ENCODE measurements around the gene KAT6B. TPM values are rescaled to one million over a fixed set of nuclear protein-coding genes. Genes with fewer than 3 reads are reported as not detected.

Gene KAT6B
- total RNA-seq, 4 donors from 2014 or later, result 12.0 to 37.7 (median 21.6) TPM

DNA sequence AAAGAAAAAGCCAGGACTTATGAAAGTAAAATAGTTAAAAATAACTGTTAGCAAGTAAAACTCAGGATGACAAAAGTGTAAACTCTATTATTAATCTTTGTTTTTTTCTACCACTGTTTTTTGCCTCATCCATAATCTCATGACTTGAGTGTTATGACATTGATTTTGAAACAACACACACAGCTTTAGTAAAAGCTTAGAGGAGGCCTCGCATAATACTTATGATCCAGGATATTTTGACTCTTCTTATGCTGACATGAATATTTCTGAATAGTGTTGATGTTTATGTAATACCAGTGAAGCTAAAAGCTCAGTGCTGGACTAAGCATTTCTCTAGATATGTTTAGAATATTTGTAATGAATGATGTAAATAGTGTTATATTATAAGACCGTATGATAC, 10.5 kb downstream of the KAT6B start:
- ATAC-seq (peak in 1 of 2 donors; percentile 61), DNase-seq (no peak)
- in situ Hi-C loops (cut with MboI; ENCODE audit: low sequenced_read_pairs in 4 of 4), result loop anchor here in 1 of 4 donors (10.0 kb wide), 1 partner anchor 388 kb away; no protein-coding TSS in a partner anchor
- intact Hi-C loops (cut with DNase I; ENCODE audit: low total_unique reads), result no loop called here
- Histone ChIP-seq H3K27me3 (no peaks in the 10 kb centered on the region), H3K4me1 (peaks cover 69 to 84% of the 10 kb centered on the region in 2 donors), H3K36me3 (no peaks in the 10 kb centered on the region), H3K4me3 (no peak overlapping the region), H3K27ac (peak overlapping the region; percentile 45 to 72 (median 52)), H3K9me3 (no peaks in the 10 kb centered on the region)
- TF ChIP-seq, protein P1, sequence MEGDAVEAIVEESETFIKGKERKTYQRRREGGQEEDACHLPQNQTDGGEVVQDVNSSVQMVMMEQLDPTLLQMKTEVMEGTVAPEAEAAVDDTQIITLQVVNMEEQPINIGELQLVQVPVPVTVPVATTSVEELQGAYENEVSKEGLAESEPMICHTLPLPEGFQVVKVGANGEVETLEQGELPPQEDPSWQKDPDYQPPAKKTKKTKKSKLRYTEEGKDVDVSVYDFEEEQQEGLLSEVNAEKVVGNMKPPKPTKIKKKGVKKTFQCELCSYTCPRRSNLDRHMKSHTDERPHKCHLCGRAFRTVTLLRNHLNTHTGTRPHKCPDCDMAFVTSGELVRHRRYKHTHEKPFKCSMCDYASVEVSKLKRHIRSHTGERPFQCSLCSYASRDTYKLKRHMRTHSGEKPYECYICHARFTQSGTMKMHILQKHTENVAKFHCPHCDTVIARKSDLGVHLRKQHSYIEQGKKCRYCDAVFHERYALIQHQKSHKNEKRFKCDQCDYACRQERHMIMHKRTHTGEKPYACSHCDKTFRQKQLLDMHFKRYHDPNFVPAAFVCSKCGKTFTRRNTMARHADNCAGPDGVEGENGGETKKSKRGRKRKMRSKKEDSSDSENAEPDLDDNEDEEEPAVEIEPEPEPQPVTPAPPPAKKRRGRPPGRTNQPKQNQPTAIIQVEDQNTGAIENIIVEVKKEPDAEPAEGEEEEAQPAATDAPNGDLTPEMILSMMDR (IDR thresholded peaks at IDR 0.05 in 4 of 5, conservative IDR thresholded peaks at IDR 0.05 in 1 of 5), result no peak
- TF ChIP-seq POLR2A (IDR thresholded peaks at IDR 0.05), result no peak

DNA sequence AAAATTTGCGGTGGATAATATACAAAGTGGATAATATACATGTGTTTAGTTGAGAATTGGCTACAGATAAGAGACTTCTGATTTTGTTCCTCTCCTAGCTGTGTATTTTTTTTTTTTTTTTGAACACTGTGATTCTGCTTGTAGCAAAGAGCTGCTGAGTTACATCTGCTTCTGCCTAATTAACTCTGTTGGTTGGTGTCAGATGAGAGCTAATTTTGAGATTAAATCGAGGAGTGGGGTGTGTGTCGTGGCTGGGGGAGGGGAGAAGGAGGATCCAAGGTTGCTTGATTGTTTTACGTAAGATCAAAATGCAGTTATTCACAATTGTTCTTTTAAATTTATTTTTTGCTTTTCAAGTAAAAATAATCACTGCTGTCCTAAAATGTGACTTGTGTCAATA, 11.3 kb downstream of the KAT6B start:
- Histone ChIP-seq H3K4me3 (no peak overlapping the region), H3K9me3 (no peaks in the 10 kb centered on the region), H3K4me1 (peaks cover 68 to 88% of the 10 kb centered on the region in 2 donors), H3K36me3 (peaks cover 0 to under 1% of the 10 kb centered on the region in 2 donors), H3K27ac (peak overlapping the region; percentile 45 to 72 (median 52)), H3K27me3 (no peaks in the 10 kb centered on the region)
- in situ Hi-C loops (cut with MboI; ENCODE audit: low sequenced_read_pairs in 4 of 4), result loop anchor here in 1 of 4 donors (10.0 kb wide), 1 partner anchor 387 kb away; no protein-coding TSS in a partner anchor
- intact Hi-C loops (cut with DNase I; ENCODE audit: low total_unique reads), result no loop called here
- no peak for DNase-seq
- ATAC-seq, result no peak
- TF ChIP-seq POLR2A (IDR thresholded peaks at IDR 0.05), result no peak
- TF ChIP-seq, protein P1 (IDR thresholded peaks at IDR 0.05 in 4 of 5, conservative IDR thresholded peaks at IDR 0.05 in 1 of 5), result no peak

DNA sequence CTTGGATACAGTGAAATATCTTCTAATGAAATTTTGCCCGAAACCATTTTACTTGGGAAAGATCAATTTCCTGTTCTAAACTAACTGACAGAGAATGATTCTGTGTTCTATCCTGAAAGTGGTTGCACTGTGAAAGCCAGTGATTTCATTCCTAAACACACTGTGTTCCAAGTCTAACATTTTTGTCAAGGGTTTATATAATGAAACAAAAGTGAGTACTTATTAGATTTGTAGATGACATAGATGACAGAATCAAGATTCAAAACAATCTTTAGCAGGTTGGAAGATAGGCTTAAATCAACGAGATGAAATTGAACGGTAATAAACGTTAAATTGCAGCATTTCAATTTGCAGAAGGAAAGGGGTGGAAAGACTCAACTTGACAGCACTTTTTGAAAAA, 13.3 kb downstream of the KAT6B start:
- Histone ChIP-seq H3K9me3 (no peaks in the 10 kb centered on the region), H3K27me3 (no peaks in the 10 kb centered on the region), H3K36me3 (peaks cover 0 to 8% of the 10 kb centered on the region in 2 donors), H3K4me1 (peaks cover 51 to 74% of the 10 kb centered on the region in 2 donors), H3K4me3 (no peak overlapping the region), H3K27ac (peak overlapping the region in 2 of 4 donors; percentile 65 to 71)
- no peak for ATAC-seq
- intact Hi-C loops (cut with DNase I; ENCODE audit: low total_unique reads) (loop anchor here (5.0 kb wide), 1 partner anchor 83 kb away; no protein-coding TSS in a partner anchor), in situ Hi-C loops (cut with MboI; ENCODE audit: low sequenced_read_pairs in 4 of 4) (loop anchor here in 1 of 4 donors (10.0 kb wide), 1 partner anchor 385 kb away; no protein-coding TSS in a partner anchor)
- TF ChIP-seq, protein P1 (IDR thresholded peaks at IDR 0.05 in 4 of 5, conservative IDR thresholded peaks at IDR 0.05 in 1 of 5), result no peak
- TF ChIP-seq POLR2A (IDR thresholded peaks at IDR 0.05), result no peak
- no peak for DNase-seq

DNA sequence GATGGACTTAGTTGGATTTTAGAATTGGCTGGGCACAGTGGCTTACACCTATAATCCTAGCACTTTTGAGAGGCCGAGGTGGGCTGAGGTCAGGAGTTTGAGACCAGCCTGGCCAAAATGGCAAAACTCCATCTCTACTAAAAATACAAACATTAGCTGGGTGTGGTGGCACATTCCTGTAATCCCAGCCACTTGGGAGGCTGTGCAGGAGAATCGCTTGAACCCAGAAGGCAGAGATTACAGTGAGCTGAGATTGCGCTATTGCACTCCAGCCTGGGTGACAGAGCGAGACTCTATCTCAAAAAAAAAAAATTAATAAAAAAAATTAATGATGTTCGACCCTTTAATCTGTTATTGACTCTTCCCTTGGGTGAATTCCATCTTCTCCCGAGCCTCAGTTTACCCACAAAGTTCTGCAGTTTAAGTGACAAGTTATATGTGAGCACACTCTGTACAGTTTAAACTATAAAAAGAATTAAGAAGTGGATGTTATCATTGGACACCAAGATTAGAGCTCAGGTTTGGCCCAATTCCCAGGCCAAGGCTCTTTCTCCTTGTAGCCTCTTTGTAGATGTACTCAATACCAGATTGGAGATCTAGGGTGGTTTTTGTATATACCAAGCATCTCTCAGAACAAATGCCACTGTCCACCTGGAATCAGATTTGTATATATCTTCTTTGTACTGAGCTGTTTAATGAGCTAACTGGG, 15.0 kb downstream of the KAT6B start:
- H3K4me3 ChIP-seq, result no peak overlapping the region
- H3K27ac ChIP-seq, result peak overlapping the region; percentile 54 to 71 (median 60)
- in situ Hi-C loops (cut with MboI; ENCODE audit: low sequenced_read_pairs in 4 of 4) (no loop called here), intact Hi-C loops (cut with DNase I; ENCODE audit: low total_unique reads) (loop anchor here (5.0 kb wide), 1 partner anchor 81 kb away; no protein-coding TSS in a partner anchor)
- ATAC-seq (peak; percentile 58 to 68), DNase-seq (peak in 1 of 2 donors; percentile 30)
- peaks cover 0 to 8% of the 10 kb centered on the region in 2 donors for H3K36me3 ChIP-seq
- H3K9me3 ChIP-seq, result no peaks in the 10 kb centered on the region
- H3K27me3 ChIP-seq, result no peaks in the 10 kb centered on the region
- TF ChIP-seq POLR2A (IDR thresholded peaks at IDR 0.05), result no peak
- TF ChIP-seq, protein P1 (IDR thresholded peaks at IDR 0.05 in 4 of 5, conservative IDR thresholded peaks at IDR 0.05 in 1 of 5), result no peak
- peaks cover 40 to 60% of the 10 kb centered on the region in 2 donors for H3K4me1 ChIP-seq
